Activated naive CD4-positive, alpha-beta T cell treated with anti-CD3 and anti-CD28 coated beads for 36 hours (primary cell): ENCODE measurements around the gene RBM10. TPM values are rescaled to one million over a fixed set of nuclear protein-coding genes. Genes with fewer than 3 reads are reported as not detected.

Source experiments
- CTCF ChIA-PET: fragments of 350-600 bp; sonication (Branson Sonifier 250); formaldehyde crosslinking; loops from one replicate; lab custom pipeline; 2021; ENCODE audit warnings: antibody characterized with exemption; lab: Charles Lee
- DNase-seq: peaks from one replicate; pipeline ENCODE4 v3.0.0-alpha.2; 2020
- H3K27ac Mint-ChIP-seq: one replicate; pipeline ENCODE4 v1.8.0; 2021; ENCODE audit warnings: mild to moderate bottlenecking, mixed read lengths
- H3K27me3 Mint-ChIP-seq: one replicate; pipeline ENCODE4 v1.8.0; 2021; ENCODE audit warnings: low read depth, mixed read lengths
- H3K36me3 Mint-ChIP-seq: one replicate; pipeline ENCODE4 v1.8.0; 2021; ENCODE audit warnings: low read depth, mixed read lengths
- H3K4me1 Mint-ChIP-seq: one replicate; pipeline ENCODE4 v1.8.0; 2021; ENCODE audit warnings: low read depth, mixed read lengths
- H3K4me3 Mint-ChIP-seq: one replicate; pipeline ENCODE4 v1.8.0; 2021; ENCODE audit warnings: mild to moderate bottlenecking, moderate library complexity, mixed read lengths
- H3K9me3 Mint-ChIP-seq: one replicate; pipeline ENCODE4 v1.8.0; 2021; ENCODE audit warnings: mixed read lengths
- intact Hi-C: fragments of 100-400 bp; cut with micrococcal nuclease; formaldehyde crosslinking; loops from one replicate; pipeline ENCODE4 v1.15.1; 2023
- total RNA-seq, 2 experiments: library from RNA; stranded (reverse); gene quantifications; one replicate each; pipeline ENCODE4 v1.2.3, GENCODE V29; 2021

RBM10 gene
- total RNA-seq, 2 experiments from 2014 or later = 65.4 to 65.5 TPM

DNA sequence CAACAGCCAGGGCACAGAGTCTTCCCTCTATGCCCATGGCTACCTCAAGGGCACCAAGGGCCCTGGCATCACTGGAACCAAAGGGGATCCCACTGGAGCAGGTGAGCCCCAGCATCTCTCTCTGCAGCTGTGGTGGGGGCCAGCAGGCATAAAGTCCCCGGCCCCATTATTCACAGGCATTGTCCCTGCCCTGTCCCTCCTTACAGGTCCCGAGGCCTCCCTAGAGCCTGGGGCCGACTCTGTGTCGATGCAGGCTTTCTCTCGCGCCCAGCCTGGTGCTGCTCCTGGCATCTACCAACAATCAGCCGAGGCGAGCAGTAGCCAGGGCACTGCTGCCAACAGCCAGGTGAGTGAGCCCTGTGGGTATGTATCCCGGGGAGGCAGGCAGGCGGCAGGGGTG, 36.3 kb downstream of the RBM10 start:
- Mint-ChIP-seq H3K36me3 (peaks cover 20% of the 10 kb centered on the region), H3K27me3 (no peaks in the 10 kb centered on the region), H3K4me3 (no peak overlapping the region), H3K9me3 (no peaks in the 10 kb centered on the region), H3K27ac (no peak overlapping the region), H3K4me1 (no peaks in the 10 kb centered on the region)
- intact Hi-C loops = no loop called here
- CTCF ChIA-PET = no interaction called here
- no peak for DNase-seq

DNA sequence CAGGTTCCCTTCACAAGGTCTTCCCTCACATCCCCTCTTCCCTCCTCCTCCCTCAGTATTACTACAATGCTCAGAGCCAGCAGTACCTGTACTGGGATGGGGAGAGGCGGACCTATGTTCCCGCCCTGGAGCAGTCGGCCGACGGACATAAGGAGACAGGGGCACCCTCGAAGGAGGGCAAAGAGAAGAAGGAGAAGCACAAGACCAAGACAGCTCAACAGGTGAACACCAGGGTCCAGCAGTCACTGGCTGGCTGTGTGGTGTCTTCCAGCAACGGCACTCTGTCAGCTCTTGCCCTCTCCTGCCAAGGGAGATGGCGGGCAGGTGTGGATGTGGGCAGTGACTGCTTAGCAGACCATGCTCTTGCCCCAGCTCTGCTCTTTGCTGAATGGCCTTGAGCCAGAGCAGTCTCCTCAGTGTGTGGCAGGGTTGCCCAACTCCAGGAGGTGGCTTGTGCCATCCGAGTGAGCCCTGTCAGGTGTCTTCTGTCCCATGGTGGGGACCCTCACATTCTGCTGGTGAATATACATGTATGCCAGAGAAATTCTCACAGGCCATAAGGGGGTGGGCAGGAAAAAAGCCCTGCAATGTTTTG, 37.2 kb downstream of the RBM10 start:
- intact Hi-C loops = no loop called here
- Mint-ChIP-seq H3K27me3 (no peaks in the 10 kb centered on the region), H3K4me1 (no peaks in the 10 kb centered on the region), H3K4me3 (no peak overlapping the region), H3K9me3 (no peaks in the 10 kb centered on the region), H3K36me3 (peaks cover 16% of the 10 kb centered on the region), H3K27ac (no peak overlapping the region)
- no peak for DNase-seq
- CTCF ChIA-PET = no interaction called here

DNA sequence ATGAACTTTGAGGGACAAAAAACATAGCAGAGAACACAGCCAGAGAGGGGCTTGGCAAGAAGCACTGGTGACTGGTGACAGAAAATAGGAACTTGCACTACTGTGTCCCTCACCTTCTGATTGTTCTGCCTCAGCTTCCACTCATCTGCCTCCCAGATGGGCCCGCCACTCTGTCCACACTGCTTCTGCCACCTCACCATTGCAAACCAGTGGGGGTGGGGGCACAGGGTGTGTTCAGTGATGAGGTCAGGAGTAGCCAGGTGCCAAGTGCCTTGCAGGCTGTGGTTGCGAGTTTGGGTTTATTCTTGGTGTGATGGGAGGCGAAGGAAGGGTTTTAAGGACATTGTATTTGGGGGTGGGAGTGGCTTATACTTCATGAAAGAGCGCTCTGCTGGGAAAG, 39.5 kb downstream of the RBM10 start:
- peaks cover 6% of the 10 kb centered on the region for H3K36me3 Mint-ChIP-seq
- no peak overlapping the region for H3K27ac Mint-ChIP-seq

DNA sequence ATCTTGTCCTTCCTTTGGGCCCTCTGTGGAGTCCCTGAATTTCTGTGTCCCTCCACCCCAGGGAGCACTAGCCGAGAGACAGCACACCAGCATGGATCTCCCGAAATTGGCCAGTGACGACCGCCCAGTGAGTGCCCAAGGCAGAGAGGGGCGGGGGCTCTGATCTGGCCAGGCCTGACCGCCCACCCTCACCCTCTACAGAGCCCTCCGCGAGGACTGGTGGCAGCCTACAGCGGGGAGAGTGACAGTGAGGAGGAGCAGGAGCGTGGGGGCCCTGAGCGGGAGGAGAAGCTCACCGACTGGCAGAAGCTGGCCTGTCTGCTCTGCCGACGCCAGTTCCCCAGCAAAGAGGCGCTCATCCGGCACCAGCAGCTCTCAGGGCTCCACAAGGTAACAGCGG, 40.2 kb downstream of the RBM10 start:
- Mint-ChIP-seq H3K27me3 (no peaks in the 10 kb centered on the region), H3K4me3 (no peak overlapping the region), H3K27ac (peak overlapping the region; percentile 3), H3K4me1 (peaks cover 20% of the 10 kb centered on the region), H3K9me3 (no peaks in the 10 kb centered on the region), H3K36me3 (peaks cover 5% of the 10 kb centered on the region)
- CTCF ChIA-PET = no interaction called here
- no peak for DNase-seq
- intact Hi-C loops = no loop called here

More for the DNA sequence above, 39.5 kb downstream of the RBM10 start:
- Mint-ChIP-seq H3K4me3 (no peak overlapping the region), H3K9me3 (no peaks in the 10 kb centered on the region), H3K27me3 (no peaks in the 10 kb centered on the region), H3K4me1 (peaks cover 17% of the 10 kb centered on the region)
- DNase-seq = no peak
- intact Hi-C loops = no loop called here
- CTCF ChIA-PET = no interaction called here

GRCh38 chrX:47186096-47186740, 41.2 kb downstream of the RBM10 start:
- H3K9me3 Mint-ChIP-seq = no peaks in the 10 kb centered on the region
- peaks cover 23% of the 10 kb centered on the region for H3K4me1 Mint-ChIP-seq
- H3K27ac Mint-ChIP-seq = peak overlapping the region; percentile 3
- no peak for DNase-seq
- H3K4me3 Mint-ChIP-seq = no peak overlapping the region
- intact Hi-C loops = no loop called here
- H3K36me3 Mint-ChIP-seq = peaks cover 5% of the 10 kb centered on the region
- CTCF ChIA-PET = no interaction called here
- no peaks in the 10 kb centered on the region for H3K27me3 Mint-ChIP-seq

DNA sequence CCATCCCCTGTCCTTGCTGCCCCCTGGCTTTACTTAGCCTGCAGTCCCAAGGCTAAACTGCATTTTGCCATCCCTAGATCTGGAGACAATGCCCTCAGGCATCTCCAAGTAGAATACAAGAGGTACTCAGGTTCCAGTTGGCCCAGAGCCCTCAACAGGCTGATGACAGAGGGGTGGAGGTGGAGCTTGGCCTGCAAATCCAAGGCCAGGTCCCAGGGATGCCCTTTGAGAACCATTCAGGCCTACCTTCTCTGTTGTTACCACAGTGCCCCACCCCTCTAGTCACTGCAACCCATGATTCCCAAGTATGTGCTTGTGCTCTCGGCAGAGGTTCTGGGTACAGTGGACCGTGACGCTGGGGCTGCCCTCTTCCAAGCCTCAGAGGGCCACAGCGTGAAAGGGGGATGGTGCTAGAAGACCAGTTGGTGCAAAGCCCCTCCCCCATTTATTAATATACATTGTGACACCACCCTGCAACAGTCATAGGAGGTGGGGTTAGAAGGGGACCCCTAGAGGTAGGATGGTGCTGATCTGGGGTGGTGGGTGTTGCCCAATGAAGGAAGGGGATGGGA, 42.2 kb downstream of the RBM10 start:
- Mint-ChIP-seq H3K27me3 (no peaks in the 10 kb centered on the region), H3K27ac (no peak overlapping the region), H3K4me3 (no peak overlapping the region), H3K9me3 (no peaks in the 10 kb centered on the region), H3K4me1 (peaks cover 23% of the 10 kb centered on the region), H3K36me3 (peaks cover 1% of the 10 kb centered on the region)
- no peak for DNase-seq
- CTCF ChIA-PET = interaction anchor here (1.5 kb wide), 1 partner anchor 42 kb away, joined by 3 read pairs; the partner anchor contains the start of genes NDUFB11 and RBM10
- intact Hi-C loops = no loop called here

DNA sequence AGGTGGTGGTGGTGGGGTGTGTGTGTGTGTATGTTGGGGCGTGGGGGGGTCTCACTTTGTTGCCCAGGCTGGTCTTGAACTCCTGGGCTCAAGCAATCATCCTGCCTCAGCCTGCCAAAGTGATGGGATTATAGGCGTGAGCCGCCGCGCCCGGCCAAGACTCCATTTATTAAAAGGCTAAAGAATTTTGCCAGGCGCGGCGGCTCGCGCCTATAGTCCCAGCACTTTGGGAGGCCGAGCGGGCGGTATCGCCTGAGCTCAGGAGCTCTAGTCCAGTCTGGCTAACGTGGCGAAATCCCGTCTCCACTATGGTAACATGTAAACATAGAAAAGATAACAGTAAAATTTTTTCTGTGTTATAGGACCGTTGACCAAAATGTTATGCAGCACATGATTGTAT, 44.9 kb downstream of the RBM10 start:
- no peak for DNase-seq
- CTCF ChIA-PET = interaction anchor here (0.8 kb wide), 1 partner anchor 45 kb away, joined by 3 read pairs; the partner anchor contains the start of gene RBM10
- peaks cover 7% of the 10 kb centered on the region for H3K36me3 Mint-ChIP-seq
- no peak overlapping the region for H3K27ac Mint-ChIP-seq
- intact Hi-C loops = loop anchor here (1.0 to 5.0 kb wide), 3 partner anchors 61 to 837 kb away; no protein-coding TSS in a partner anchor
- no peak overlapping the region for H3K4me3 Mint-ChIP-seq
- peaks cover 39% of the 10 kb centered on the region for H3K4me1 Mint-ChIP-seq
- H3K9me3 Mint-ChIP-seq = no peaks in the 10 kb centered on the region
- no peaks in the 10 kb centered on the region for H3K27me3 Mint-ChIP-seq

DNA sequence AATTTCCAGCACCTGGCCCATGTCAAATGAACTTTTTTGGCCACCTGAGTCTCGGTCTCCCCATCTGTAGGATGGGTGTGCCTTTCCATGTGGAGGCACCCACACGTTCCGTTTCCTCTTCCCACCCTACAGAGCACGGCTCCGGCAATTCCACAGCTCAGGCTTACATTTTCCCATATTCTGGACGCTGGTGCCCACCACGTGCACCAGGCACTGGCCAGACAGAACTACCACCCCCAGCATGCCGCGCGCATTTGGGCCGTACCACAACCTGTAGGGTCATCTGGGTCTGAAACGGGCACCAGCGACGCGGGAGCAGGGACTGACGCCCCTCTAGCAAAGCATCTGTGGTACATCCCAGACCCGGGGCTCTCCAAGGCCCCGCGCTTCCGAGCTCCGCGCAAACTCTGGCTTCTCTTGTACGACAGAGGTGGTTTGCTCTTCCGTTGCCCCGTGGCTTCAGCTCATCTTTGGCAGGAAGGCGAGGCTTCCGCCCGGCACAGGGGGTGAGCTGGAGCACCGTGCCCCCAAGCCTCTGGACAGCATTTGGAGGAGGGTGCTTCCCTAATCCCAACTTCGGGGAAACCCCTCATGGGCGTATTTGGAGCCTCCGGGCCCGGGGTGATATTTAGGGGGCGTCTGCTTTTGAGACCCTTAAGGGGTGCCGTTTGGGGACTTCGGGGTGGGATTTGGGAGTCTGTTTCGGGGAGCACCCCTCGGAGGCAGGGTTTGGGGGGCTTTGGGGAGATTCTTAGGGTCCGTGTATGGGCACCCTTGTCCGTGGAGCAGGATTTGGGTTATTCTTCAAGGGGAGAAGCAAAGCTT, 45.6 kb downstream of the RBM10 start:
- CTCF ChIA-PET = interaction anchor here (0.6 to 2.3 kb wide), 3 partner anchors 42 to 198 kb away, joined by 3 to 9 read pairs (median 4); partner anchors contain the start of gene USP11
- H3K4me3 Mint-ChIP-seq = peak overlapping the region; percentile 91

DNA sequence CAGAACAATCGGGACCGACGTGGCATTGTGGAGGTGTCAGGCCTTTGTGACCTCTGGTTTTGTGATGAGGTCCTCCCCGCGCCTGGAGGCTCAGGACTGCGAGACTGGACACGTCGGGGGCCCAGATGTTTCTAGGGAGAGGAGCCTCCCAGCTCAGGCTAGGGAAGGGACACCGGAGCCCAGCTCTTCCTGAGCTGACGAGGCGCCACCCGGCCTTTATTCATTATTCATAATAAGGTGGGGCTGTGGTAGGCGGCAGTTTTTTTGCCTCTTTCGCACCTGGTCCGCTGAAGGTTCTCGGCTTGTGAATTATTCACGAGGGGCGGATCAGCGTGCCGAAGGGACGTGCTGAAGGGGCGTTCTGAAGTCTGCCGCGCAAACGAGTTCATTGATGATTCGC, 46.3 kb downstream of the RBM10 start:
- Mint-ChIP-seq H3K4me3 (peak overlapping the region; percentile 91), H3K27me3 (no peaks in the 10 kb centered on the region), H3K36me3 (peaks cover 15% of the 10 kb centered on the region), H3K4me1 (peaks cover 52% of the 10 kb centered on the region), H3K9me3 (no peaks in the 10 kb centered on the region), H3K27ac (peak overlapping the region; percentile 92)
- peak; percentile 66 for DNase-seq
- CTCF ChIA-PET = interaction anchor here (0.5 to 2.3 kb wide), 5 partner anchors 42 to 292 kb away, joined by 3 to 9 read pairs (median 3); partner anchors contain the start of gene USP11
- intact Hi-C loops = loop anchor here (5.0 kb wide), 2 partner anchors 176 to 836 kb away; no protein-coding TSS in a partner anchor

More for the DNA sequence above, 45.6 kb downstream of the RBM10 start:
- Mint-ChIP-seq H3K27ac (peak overlapping the region; percentile 92), H3K4me1 (peaks cover 45% of the 10 kb centered on the region), H3K36me3 (peaks cover 10% of the 10 kb centered on the region), H3K27me3 (no peaks in the 10 kb centered on the region), H3K9me3 (no peaks in the 10 kb centered on the region)
- peak; percentile 89 for DNase-seq
- intact Hi-C loops = loop anchor here (1.0 to 5.0 kb wide), 3 partner anchors 61 to 837 kb away; no protein-coding TSS in a partner anchor

GRCh38 chrX:47191806-47192401, 46.9 kb downstream of the RBM10 start:
- no peak for DNase-seq
- Mint-ChIP-seq H3K4me3 (peak overlapping the region; percentile 91), H3K4me1 (peaks cover 58% of the 10 kb centered on the region), H3K27ac (peak overlapping the region; percentile 92), H3K27me3 (no peaks in the 10 kb centered on the region), H3K36me3 (peaks cover 19% of the 10 kb centered on the region), H3K9me3 (no peaks in the 10 kb centered on the region)
- intact Hi-C loops = loop anchor here (2.0 to 5.0 kb wide), 4 partner anchors 175 to 835 kb away; partner anchors contain the start of genes ELK1 and ZNF41
- CTCF ChIA-PET = interaction anchor here (0.5 to 2.3 kb wide), 4 partner anchors 97 to 292 kb away, joined by 3 to 9 read pairs (median 4); no protein-coding TSS in a partner anchor

- H3K36me3 Mint-ChIP-seq = peaks cover 21% of the 10 kb centered on the region
- H3K9me3 Mint-ChIP-seq = no peaks in the 10 kb centered on the region
- peak within 1 kb of the TSS; percentile 94 for H3K4me3 Mint-ChIP-seq
- H3K4me1 Mint-ChIP-seq = peaks cover 58% of the 10 kb centered on the region
- intact Hi-C loops = loop anchor here (1.0 to 5.0 kb wide), 11 partner anchors 24 to 834 kb away; partner anchors contain the start of genes ELK1, RBM10, USP11 and ZNF41
- peak; percentile 96 for DNase-seq
- CTCF ChIA-PET = no interaction called here
- peak within 1 kb of the TSS; percentile 94 for H3K27ac Mint-ChIP-seq
- H3K27me3 Mint-ChIP-seq = no peaks in the 10 kb centered on the region
Observed at GRCh38 chrX:47193475-47194193, 48.6 kb downstream of the RBM10 start, which contains the start of gene UBA1. TSS of gene UBA1 (plus strand) at chrX:47193829. CDS start at chrX:47198803, 4,974 bp downstream.
